Forelimb muscle (tissue), 1 donor: ENCODE results near the gene NELFCD. TPM values are rescaled to one million over a fixed set of nuclear protein-coding genes. Genes with fewer than 3 reads are reported as not detected.
"Not testable (repeated sequence)": the region's sequence is repeated elsewhere in the genome, so short reads cannot be mapped to it uniquely, and the experiment has no call there.

Source experiments
- DNase-seq: peaks from one replicate; pipeline ENCODE4 v3.0.0-alpha.2; 2013; ENCODE audit warnings: low read depth
- polyA plus RNA-seq: library from polyadenylated mRNA; unstranded; fragments of 120-200 nt; gene quantifications from one replicate; pipeline ENCODE4 v1.2.1, GENCODE V29; 2013; ENCODE audit not compliant: insufficient read length

The NELFCD gene
- polyA plus RNA-seq, 1 donor: 60.9 TPM

DNA sequence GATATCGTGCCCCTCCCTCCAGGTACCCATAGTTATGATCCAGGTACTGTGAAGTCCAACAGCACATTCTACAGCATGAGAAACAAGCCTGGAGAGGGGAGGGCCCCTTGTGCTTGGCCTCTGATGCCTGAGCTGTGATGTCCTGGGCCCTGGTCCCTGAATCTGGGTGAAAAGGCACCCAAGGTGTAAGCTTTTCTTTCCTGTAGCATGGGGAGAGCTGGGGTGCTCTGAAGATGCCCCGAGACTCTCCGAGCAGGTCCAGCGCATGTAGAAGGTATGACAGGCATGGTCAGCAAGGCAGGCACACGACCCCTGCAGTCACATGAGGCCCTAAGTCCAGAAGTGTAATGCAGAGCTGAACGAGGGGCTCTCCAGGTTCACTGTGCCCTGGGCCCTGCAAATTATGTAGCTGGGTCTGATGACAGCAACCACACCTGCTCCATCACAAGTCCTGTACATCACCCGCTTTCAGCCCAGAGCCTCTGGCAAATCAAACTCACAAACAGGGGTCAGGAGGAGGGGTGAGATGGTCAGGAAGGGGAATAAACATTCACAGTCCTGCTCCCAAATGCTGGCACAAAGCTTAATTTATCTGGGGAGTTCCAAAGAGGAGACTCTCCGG is 27.8 kb downstream of the NELFCD start:
- no peak for DNase-seq

DNA sequence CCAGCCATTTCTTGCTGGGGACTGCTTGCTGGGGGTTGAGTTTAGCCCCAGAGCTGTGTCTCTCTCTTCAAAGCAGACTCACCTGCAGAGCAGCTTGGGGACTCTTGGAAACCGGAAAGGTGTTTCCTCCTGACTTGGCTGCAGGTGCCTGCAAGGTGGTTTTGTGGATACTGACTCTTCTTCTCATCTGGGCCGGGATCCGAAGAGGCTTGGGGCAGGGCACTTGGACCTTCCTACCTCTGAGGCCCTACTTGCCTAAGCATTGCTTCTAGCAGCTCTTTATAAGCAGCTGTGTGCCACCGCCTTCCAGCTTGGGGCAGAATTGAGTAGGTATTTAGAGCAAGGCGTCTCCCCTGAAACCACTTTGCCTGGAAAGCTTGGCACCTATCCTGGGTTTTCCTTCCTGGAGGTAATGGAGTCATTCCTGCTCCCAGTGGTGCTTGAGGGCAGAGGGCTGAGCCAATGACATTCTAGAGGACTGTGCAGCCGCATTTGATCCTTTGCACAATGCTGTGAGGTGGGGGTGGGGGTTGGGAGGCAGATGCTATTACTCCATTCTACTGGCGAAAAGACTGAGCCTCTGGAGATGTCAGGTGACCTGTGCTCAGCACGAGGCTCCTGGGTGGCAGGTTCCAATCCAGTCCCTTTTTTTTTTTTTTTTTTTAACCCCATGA is 29.4 kb downstream of the NELFCD start:
- no peak for DNase-seq

DNA sequence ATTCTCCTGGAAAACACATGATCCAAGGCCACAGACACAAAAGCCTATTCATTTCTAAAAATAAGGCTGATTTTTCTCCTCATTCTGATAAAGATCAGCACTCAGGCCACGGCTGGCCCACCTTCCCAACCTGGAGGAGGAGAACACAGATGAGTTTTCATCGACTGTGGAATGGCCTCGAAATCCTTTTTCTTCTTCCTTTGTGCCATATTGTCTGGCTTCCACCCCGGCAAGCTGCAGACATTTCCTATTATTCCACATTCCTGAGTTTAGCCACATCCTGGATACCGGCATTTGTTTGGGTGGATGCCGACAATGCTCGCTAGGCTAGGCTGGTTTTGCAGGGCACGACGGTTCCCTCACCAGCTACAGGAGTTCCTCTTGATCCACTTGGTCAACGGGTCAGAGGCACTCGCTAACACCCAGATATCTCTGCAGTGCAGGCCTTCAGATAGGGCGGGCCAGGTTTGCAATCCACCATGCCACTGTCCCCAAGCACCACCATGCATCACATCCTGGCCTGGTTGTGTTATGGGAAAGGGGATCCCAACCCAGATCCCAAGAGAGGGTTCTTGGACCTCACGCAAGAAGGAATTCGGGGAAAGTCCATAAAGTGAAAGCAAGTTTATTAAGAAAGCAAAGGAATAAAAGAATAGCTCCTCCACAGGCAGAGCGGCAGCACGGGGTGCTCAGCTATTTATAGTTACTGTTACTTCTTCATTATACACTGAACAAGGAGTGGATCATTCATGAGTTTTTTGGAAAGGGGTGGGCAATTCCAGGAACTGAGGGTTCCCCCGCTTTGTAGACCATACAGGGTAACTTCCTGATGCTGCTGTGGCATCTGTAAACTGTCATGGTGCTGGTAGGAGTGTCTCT is 30.2 kb downstream of the NELFCD start:
- no peak for DNase-seq

DNA sequence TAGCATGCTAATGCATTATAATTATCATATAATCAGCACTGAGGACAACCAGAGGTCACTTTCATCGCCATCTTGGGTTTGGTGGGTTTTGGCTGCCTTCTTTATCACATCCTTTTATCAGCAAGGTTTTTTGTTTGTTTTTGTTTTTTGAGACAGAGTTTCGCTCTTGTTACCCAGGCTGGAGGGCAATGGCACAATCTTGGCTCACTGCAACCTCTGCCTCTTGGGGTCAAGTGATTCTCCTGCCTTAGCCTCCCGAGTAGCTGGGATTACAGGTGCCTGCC is 30.8 kb downstream of the NELFCD start:
- DNase-seq: not testable (repeated sequence)

DNA sequence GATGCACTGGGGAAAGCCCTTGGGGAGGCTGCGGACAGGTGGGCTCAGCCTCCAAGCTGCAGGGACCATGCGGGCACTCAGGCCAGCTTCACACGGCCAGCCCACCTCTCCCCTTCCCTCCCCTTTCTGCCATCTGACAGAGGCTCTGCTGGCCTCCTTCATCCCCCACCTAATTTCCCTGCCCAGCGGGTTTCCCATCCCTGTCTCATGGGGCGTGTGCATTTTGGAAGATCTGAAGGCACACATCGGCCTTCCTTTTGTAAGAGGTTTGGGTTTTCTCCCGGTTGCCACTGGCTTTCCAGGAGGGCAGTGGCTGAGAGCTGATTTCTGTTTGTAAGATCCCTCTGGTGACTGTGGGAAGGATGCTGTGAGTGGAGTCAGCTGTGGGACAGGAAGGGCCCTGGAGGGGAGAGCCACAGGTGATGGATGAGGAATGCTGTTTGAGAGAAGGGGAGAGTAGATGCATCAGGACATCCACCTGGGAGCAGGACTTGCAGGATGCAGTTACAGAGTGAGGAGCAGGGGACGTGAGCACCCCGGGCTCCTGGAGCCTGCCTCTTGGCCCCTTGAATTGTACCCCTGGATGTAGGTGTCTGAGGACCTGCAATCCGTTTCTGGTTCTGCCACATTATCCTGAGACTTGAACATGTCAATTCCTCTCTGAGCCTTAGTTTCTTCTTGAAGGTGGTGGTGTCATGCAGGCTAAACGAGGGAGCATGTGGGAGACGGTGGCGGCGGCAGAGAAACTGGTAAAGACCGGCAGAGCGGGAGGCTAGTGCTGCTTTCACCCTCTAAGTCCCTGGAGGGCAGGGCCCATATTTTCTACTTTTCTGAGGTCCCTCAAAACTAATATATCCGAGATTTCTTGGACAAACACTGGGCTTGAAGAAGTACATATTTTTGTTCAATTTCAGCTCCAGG is 32.2 kb downstream of the NELFCD start:
- no peak for DNase-seq

DNA sequence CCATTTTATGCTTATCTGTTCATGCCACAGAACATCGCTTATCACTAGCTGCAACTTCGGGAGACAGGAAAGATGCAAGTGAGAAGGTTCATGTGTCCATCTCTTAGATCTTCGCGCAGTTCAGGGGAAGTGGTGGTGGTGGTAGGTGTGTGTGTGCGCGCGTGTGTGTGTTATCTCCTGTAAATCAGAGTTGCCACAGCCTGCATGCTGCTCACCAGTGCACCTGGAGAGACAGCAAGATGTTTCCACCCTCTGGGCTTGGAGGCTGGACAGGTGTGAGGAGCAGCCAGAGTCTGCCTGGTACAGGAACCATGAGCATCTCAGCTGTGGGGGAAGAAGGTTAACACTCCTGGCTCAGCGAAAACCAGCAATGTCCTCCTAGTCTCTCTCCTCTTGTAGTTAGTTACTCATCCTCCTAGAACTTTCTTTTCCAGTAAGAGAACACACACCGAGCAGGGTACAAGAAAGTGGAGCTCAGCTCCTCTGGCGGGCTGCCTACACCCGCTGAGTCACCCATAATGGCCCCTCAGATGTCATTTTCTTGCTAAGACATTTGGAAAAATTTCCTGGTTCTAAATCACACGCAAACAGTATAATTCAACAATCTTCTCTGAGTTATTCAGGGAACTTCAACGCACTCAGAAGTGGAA is 33.0 kb downstream of the NELFCD start:
- DNase-seq: no peak

DNA sequence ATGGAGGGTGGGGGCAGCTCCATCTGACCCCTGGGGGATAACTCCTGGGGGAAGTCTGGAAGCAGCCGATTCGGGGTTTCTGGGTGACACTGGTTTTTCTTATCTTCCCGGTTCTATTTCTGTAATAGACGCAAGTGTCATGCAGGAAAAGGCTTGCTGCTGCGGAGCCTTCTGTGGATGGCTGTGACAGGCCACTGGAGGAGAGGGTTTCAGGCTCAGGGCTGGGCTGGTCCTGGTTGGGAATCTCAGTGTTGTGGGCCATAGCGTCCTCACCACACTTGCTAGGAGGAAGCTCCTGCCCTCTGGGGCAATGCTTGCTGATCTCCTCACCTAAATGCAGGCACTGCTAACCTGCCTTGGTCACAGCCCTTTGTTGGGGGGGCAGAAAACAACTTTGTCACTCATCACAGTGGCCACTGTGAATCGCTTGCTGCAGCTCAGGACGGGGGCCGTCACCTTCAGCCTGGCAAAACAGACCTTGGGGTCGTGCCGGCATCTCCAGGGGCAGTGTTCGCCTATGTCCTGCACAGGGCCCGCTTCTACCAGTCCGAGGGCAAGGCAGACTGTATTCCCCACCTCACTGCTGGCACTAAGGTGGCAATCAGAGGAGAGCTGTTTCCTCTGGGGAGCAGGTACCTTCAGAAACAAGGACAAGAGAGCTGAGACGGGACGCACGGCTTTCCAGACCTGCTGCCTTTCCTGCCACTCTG is 33.8 kb downstream of the NELFCD start:
- DNase-seq: no peak

DNA sequence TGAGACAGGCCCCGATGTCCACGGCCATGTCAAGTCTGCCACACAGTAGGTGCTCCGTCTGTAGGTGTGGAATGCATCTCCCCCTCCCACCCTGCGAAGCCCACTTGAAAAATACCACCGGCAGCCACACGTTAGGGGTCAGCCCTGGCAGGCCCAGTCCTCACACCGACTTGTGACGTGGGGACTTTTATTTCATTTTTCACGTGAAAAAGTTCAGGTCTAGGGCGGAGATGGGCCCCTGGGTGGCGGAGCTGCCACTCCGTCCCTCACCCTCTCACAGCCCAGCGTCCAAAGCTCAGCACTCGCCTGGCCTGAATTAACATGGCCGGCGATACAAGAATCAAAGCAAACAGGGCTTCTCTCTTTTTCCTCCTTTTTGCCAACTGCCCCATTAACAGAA is 34.4 kb downstream of the NELFCD start:
- no peak for DNase-seq

DNA sequence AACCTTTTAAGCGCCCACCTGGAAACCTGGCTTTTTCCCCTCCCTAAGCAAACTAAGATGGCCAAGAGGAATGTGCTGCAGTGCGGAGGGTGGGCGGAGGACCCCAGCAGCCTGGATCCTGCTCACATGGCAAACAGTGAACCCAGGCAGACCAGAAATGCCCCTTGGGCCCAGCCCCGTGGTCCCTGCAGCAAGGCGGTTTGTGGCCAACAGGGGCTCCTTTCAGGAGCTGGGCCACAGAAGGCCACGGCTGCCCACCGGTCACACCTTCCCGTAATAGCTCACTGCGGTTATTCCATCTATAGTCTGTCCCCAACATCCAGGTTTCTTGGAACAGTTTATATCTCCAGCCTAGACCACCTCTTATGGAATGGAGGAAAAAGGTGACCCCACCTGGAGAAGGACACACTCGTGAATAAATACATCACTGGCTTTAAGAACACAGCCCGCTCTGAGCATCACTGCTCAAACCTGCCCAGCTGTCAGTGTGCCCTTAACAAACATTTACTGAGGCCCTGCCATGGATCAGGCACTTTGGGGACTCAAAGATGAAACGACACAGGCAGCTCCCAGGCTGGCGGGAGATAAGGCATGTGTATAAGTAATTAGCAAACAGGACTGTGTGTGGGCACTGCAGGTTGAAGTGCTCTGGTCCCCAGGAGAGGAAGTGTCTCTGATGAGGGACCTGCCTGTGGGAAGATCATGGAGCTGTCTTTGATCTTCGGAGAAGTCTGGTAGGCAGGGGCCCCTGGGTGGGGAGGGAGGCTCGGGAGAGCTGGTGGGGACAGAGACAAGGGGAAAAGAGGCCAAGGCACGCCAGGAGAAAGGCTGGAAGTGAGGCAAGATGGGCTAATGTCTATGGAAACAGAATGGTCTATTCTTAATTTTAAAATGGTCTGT is 35.0 kb downstream of the NELFCD start:
- no peak for DNase-seq

DNA sequence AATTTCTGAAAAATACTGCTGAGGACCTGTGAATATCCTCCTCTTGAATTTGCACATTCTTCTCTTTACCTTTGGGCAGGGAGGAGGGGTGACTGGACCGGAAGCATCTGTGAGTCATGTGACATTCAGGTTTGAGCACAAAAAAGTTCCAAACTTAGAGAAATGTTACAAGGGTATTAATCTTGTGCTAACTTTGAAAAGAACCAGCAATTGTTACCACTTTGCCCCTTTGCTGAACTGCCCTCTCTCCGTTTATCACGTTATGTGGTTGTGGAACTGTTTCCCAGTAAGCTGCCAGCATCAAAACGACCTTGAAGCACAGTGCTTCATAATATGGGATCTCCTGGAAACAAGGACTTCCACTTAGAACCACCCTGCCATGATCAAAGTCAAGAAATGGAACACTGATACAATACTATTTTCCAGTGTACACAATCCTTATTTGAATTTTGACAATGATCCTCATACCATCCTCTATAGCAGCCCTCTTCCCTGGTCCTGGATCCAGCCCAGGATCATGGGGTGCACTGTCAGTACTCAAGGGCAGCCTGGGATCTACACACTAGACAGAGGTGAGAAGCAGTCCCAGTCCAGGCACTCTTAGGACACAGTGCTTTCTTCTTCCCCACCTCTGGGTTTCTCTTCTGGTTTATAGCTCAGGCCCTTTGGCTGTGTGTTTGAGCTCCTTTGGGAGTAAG is 35.9 kb downstream of the NELFCD start:
- DNase-seq: no peak

DNA sequence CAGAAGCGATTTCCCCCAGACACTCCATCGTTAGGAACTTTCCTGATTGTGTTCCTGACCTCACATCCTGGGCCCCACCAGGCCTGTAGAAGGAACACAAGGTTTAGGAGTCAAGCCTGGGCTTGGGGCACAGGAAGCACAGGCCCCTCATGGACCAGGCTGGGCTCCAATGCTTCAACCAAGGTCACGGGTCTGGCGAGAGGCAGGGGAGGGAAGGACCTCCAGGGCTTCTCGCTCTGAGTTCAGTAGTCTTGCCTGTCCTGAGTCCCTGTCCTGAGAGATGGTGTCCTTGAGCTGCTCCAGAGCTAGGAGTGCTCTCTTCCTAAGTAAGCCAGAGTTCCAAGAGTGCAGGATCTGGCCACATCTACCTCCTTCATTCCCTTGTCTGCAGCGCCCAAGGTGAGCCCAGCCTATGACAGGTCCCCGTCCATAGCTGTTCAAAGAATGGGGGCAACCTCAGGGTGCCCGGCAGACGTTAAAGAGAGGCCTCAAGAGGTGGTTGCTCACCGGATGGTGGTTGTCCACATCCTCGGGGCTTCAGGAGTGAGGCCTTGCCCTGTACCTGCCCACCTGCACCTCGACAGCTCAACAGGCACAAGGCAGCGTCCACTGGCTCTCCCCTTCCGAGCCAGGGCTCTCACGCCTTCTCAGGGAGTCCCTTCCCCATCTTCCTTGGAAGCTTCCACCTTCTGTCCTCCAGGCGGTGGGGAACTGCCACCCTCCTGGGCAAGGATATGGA is 36.6 kb downstream of the NELFCD start:
- no peak for DNase-seq

DNA sequence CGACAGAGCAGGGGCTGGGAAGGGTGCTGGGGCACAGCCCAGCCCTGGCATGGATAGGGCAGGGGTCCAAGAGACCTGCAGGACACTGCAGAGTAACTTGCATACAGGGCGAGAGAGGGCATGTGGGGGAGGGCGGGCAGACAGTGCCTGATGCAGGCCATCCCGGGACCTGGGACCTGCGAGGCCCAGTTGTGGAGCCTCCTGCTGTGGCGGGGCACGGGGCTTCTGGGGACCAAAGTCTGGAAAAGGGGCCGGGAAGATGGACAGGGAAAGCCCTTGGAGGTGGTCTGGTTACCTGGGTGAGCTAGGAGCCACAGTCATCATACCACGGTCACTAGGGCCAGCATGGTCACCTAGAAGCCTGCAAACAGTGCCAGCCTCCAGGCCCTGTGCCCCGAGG is 37.8 kb downstream of the NELFCD start:
- no peak for DNase-seq

DNA sequence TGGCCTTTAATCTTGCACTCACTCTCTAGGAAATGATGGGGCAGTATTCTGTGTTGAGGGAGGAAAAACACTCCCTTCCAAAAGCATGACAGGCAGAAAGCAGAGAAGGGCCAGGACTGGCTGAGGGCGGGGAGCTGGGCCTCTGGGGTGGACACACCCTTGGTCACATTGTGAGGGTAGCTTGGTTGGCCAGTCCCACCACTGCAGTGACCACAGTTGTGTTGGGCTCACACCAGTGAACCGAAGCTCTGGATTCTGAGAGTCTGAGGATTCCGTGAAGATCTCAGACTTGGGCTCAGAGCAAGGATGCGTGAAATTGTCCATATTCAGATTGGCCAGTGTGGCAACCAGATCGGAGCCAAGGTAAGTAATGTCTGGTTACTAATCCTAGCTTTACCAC is 38.2 kb downstream of the NELFCD start, which contains the start of gene TUBB1:
TSS of gene TUBB1 (plus strand) at position 213 of the 400 bp plus-strand sequence. CDS start at position 307, 94 bp downstream.
- DNase-seq: no peak

DNA sequence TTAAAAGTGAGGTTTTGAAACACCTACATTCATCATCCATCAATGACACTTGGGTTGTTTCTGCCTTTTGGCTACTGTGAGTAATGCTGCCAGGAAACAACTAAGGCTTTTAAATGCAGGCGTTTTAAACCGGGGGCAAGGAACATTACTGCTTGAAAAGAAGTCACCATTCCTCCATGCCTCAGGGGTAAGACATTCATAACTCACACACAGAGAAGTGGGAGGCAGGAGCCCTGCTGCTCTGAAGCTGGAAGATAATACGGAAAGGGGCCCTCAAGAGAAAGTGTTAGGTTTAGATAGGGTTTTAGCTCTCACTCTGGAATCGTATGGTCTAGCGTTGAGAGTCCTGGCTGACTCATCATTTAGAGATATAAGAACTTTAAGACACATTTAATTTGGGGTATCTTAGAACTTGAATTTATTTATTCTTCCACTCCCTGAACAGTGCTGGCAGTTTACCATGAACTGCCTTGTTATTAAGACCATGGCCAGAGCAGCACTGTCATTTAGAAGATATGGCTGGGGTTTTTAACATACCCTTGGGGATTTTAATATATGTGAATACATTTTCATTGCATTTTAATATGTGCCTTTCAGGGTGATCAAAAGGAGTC is 40.0 kb downstream of the NELFCD start:
- DNase-seq: no peak

DNA sequence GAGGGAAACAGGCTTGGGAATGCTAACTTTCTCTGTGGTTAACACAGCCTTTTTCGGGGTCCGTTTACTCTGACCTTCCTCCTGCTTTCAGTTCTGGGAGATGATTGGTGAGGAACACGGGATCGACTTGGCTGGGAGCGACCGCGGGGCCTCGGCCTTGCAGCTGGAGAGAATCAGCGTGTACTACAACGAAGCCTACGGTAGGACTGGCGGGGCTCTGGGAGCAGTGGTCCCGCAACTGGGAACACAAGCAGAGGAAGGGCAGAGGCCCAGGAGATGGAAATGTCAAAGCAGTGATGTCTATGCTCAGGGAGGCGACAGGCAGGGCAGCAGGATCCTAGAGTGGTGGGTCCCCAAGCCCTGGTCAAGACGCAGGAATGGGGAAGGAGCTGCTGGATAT is 41.7 kb downstream of the NELFCD start:
- no peak for DNase-seq

DNA sequence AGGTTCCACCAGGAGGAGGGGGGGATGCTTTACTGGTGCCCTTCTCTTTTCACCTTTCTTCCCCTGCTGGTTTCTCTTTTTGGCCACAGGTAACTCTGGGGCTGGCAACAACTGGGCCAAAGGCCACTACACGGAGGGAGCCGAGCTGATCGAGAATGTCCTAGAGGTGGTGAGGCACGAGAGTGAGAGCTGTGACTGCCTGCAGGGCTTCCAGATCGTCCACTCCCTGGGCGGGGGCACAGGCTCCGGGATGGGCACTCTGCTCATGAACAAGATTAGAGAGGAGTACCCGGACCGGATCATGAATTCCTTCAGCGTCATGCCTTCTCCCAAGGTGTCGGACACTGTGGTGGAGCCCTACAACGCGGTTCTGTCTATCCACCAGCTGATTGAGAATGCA is 42.6 kb downstream of the NELFCD start:
- DNase-seq: no peak

DNA sequence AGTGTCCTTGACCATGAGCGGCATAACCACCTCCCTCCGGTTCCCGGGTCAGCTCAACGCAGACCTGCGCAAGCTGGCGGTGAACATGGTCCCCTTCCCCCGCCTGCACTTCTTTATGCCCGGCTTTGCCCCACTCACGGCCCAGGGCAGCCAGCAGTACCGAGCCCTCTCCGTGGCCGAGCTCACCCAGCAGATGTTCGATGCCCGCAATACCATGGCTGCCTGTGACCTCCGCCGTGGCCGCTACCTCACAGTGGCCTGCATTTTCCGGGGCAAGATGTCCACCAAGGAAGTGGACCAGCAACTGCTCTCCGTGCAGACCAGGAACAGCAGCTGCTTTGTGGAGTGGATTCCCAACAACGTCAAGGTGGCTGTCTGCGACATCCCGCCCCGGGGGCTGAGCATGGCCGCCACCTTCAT is 43.1 kb downstream of the NELFCD start:
- no peak for DNase-seq

DNA sequence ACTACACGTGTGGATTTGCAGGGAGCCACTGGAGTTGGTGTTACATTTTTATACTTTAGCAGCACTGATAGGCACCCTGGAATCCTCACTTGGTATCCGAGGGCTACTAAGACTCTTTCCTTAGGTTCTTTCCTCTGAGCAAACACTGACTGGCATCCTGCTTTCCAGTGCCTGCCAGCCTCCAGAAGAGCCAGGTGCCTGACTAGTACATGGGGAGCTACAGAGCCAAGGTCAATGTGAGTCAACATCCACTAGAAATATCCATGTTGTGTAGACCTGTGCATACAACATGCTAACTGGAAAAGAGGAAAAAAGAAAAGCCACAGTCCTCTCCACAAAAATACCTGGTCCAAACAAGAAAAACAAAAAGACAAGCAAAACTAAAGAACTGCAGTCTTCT is 44.0 kb downstream of the NELFCD start:
- DNase-seq: no peak
